Mammary epithelial cell (primary cell): ENCODE data around the gene OR7C1.

Source experiments
- EZH2 ChIP-seq: IDR thresholded peaks from 2 replicates; pipeline ENCODE4 v1.6.1; 2012; ENCODE audit warnings: low read length, inconsistent platforms, borderline replicate concordance
- TF ChIP-seq, protein P1 (sequence below), 2 donors: IDR thresholded peaks in 1 of 2; conservative IDR thresholded peaks in 1 of 2; 2 replicates each; pipeline ENCODE4 v1.5.1; 2011 to 2012; ENCODE audit warnings: inconsistent platforms in 2 of 2, low read length in 2 of 2, mild to moderate bottlenecking in 2 of 2, control low read depth in 1 of 2, low read depth in 1 of 2; ENCODE audit not compliant: insufficient read depth in 1 of 2; ENCODE audit errors: extremely low read depth in 1 of 2

DNA sequence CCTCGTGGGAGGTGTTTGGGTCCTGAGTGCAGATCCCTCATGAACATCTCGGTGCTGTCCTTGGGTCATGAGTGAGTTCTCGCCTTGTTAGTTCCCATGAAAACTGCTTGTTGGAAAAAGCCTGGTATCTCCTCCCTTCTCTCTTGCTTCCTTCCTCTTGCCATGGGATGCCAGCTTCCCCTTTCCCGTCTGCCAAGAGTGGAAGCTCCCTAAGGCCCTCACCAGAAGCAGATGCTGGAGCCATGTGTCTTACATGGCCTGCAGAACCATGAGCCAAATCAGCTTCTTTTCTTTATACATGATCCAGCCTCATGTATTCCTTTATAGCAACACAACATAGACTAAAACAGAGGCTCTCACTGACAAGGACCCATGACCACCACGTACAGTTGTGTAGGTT, 64.8 kb downstream of the OR7C1 start:
- TF ChIP-seq, protein P1, sequence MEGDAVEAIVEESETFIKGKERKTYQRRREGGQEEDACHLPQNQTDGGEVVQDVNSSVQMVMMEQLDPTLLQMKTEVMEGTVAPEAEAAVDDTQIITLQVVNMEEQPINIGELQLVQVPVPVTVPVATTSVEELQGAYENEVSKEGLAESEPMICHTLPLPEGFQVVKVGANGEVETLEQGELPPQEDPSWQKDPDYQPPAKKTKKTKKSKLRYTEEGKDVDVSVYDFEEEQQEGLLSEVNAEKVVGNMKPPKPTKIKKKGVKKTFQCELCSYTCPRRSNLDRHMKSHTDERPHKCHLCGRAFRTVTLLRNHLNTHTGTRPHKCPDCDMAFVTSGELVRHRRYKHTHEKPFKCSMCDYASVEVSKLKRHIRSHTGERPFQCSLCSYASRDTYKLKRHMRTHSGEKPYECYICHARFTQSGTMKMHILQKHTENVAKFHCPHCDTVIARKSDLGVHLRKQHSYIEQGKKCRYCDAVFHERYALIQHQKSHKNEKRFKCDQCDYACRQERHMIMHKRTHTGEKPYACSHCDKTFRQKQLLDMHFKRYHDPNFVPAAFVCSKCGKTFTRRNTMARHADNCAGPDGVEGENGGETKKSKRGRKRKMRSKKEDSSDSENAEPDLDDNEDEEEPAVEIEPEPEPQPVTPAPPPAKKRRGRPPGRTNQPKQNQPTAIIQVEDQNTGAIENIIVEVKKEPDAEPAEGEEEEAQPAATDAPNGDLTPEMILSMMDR (conservative IDR thresholded peaks at IDR 0.05 in 1 of 2, IDR thresholded peaks at IDR 0.05 in 1 of 2; ENCODE audit: extremely low read depth in 1 of 2, insufficient read depth in 1 of 2, low read depth in 1 of 2, low read length in 2 of 2), result no peak
- TF ChIP-seq EZH2, result no peak
